ENCODE results near the gene C1orf56.
A peak's percentile ranks its signal among the peaks of the same experiment; 100 is the strongest.
"Not testable (repeated sequence)": the region's sequence is repeated elsewhere in the genome, so short reads cannot be mapped to it uniquely, and the experiment has no call there.

Gene C1orf56

DNA sequence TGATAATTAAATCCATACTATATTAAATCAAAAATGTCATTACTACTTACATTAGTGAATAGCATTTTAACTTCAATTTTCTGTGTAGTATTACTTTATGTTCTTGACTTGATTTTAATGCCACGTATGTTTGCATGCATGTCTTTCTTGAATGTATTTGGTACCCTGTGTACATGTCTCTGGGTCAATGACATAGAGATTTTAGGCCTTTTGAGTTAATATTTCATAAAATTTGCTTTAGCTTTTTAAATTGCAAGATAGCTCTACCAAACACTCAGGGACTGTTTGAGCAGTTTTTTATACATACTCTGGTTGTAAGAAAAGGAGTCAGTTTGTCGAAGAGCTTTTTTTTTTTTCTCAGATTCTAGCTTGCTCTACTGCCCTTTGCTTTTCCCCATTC, 14.2 kb downstream of the C1orf56 start:
- no peak for DNase-seq (ENCODE audit: low spot score)

GRCh38 chr1:151062741-151063371, 15.3 kb downstream of the C1orf56 start:
- DNase-seq (ENCODE audit: low spot score), result peak; percentile 83

GRCh38 chr1:151065089-151065645, 17.6 kb downstream of the C1orf56 start:
- DNase-seq (ENCODE audit: low spot score), result no peak

GRCh38 chr1:151067185-151067584, 19.6 kb downstream of the C1orf56 start:
- no peak for DNase-seq (ENCODE audit: low spot score)

DNA sequence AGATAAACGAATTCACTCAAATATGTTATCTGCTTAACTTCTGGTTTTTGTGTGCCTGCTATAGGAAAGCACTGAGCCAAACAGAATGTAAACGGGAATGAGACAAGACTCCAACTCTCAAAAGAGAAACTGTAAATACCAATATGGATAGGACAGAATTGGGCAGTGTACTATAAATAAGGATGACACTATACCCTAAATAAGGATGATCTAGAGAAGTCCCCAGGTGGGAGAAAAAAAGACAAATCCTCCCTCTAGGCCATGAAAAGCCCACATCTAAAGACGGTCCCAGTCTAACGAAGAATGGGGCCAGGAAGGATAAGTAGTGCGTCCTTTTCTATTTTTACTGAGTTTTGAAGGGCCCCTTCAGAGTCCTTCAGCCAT, 21.5 kb downstream of the C1orf56 start:
- no peak for DNase-seq (ENCODE audit: low spot score)

GRCh38 chr1:151070474-151071276, 23.1 kb downstream of the C1orf56 start, which contains the start of gene GABPB2:
TSS of gene GABPB2 (plus strand) at chr1:151070761. CDS start at chr1:151088190, 17,429 bp downstream.
- peak; percentile 87 for DNase-seq (ENCODE audit: low spot score)

GRCh38 chr1:151072224-151072623, 24.7 kb downstream of the C1orf56 start:
- DNase-seq (ENCODE audit: low spot score), result no peak

DNA sequence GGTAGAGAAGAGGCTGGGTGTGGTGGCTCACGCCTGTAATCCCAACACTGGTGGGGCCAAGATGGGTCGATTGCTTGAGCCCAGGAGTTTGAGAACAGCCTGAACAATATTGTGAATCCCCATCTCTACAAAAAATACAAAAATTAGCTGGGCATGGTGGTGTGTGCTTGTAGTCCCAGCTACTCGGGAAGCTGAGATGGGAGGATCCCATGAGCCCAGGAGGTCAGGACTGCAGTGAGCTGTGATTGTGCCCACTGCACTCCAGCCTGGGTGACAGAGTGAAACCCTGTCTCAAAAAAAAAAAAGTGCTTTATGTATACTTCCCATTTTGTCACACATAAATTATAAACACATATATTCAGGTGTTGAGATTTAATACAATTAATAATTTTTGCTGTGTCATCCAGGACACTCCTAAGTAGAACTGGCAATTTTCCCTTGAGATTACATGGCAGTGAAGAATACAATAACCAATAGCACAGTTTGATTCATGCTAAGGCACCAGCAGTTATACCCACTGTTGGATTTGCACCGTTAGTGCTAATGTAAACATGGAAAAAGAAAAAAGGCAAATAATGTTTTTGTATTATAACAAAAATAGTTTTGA, 38.5 kb downstream of the C1orf56 start:
- DNase-seq (ENCODE audit: low spot score), result no peak

DNA sequence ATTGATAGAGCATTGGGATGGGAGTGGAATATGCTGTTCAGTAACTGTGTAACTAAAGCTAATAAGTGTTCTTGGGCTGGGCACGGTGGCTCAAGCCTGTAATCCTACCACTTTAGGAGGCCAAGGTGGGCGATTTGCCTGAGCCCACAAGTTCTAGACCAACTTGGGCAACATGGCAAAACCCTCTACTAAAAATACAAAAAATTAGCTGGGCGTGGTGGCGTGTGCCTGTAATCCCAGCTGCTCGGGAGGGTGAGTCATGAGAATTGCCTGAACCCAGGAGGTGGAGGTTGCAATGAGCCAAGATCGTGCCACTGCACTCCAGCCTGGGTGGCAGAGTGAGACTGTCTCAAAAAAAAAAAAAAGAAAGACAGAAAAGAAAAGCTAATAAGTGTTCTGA, 49.9 kb downstream of the C1orf56 start:
- DNase-seq (ENCODE audit: low spot score), result not testable (repeated sequence)

DNA sequence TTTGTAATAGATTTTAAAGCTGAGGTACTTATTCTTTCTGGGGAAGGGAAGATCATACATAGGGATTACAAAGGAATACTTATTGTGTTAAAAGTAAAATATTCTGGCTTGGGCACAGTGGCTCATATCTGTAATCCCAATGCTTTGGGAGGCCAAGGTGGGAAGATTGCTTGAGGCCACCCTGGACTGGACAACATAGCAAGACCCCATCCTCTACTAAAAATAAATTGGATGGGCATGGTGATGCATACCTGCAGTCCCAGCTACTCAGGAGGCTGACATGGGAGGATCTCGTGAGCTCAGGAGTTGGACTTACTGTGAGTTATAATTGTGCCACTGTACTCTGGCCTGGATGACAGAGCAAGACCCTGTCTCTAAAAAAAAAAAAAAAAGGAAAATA, 50.6 kb downstream of the C1orf56 start:
- DNase-seq (ENCODE audit: low spot score), result no peak

Measured in AG08396 (cell line).